Sigmoid colon (tissue), 7 donors: ENCODE data around the gene SLC2A6. TPM values are rescaled to one million over a fixed set of nuclear protein-coding genes. Genes with fewer than 3 reads are reported as not detected.

ENCODE experiments used
- DNase-seq: peaks from one replicate; pipeline ENCODE4 v3.0.0-alpha.2; 2019
- H3K27ac ChIP-seq, 4 donors: fragments of 200-600 bp; sonication (generic); one replicate each; pipeline ENCODE4 v1.5.1; 2016 to 2019; ENCODE audit warnings: mild to moderate bottlenecking in 1 of 4
- H3K27me3 ChIP-seq, 3 donors: fragments of 200-600 bp; sonication (generic); one replicate each; pipeline ENCODE4 v1.5.1; 2019; ENCODE audit warnings: mild to moderate bottlenecking in 1 of 3
- H3K36me3 ChIP-seq, 4 donors: fragments of 200-600 bp; sonication (generic); one replicate each; pipeline ENCODE4 v1.5.1; 2016 to 2019
- H3K4me1 ChIP-seq, 4 donors: fragments of 200-600 bp; sonication (generic); one replicate each; pipeline ENCODE4 v1.5.1; 2017 to 2019
- H3K4me3 ChIP-seq, 4 donors: fragments of 200-600 bp; sonication (generic); one replicate each; pipeline ENCODE4 v1.5.1; 2017 to 2019; ENCODE audit warnings: mild to moderate bottlenecking in 2 of 4, moderate library complexity in 1 of 4
- H3K9me3 ChIP-seq, 4 donors: fragments of 200-600 bp in 3 of 4; sonication (generic) in 3 of 4; one replicate each; pipeline versions ENCODE4 v1.5.1 to v1.6.1; 2013 to 2019
- CTCF ChIP-seq, 4 experiments: fragments of 450-650 bp in 3 of 4; fragments of 200-600 bp in 1 of 4; IDR thresholded peaks; one replicate each; pipeline ENCODE4 v1.5.1; 2016 to 2019; ENCODE audit warnings: antibody characterized with exemption in 4 of 4, mild to moderate bottlenecking in 3 of 4, moderate library complexity in 2 of 4
- EP300 ChIP-seq, 4 donors: sonication (generic); formaldehyde crosslinking; IDR thresholded peaks; one replicate each; pipeline ENCODE4 v1.6.1; 2017; ENCODE audit warnings: antibody characterized with exemption in 4 of 4
- POLR2A ChIP-seq, 2 donors: fragments of 450-650 bp; IDR thresholded peaks; one replicate each; pipeline ENCODE4 v1.6.1; 2016; ENCODE audit warnings: antibody characterized with exemption in 2 of 2, mild to moderate bottlenecking in 2 of 2, moderate library complexity in 2 of 2
- POLR2AphosphoS5 ChIP-seq, 4 donors: sonication (generic); formaldehyde crosslinking; IDR thresholded peaks; one replicate each; pipeline ENCODE4 v1.6.1; 2017; ENCODE audit warnings: antibody characterized with exemption in 4 of 4
- WGBS, 2 donors: extraction: QIAGEN DNeasy Blood & Tissue Kit; methylation state at CpG; one replicate each; pipeline ENCODE4 v1.1.7; 2013; 5-methylcytosine and 5-hydroxymethylcytosine counted together
- intact Hi-C: fragments of 100-400 bp; cut with DNase I; formaldehyde crosslinking; loops from one replicate; pipeline ENCODE4 v1.15.1; 2023
- polyA plus RNA-seq, 3 donors: library from polyadenylated mRNA; stranded (reverse); fragments of 200-250 nt; gene quantifications; one replicate each; pipeline ENCODE4 v1.2.3, GENCODE V29; 2013
- total RNA-seq, 4 donors: library from RNA; depleted of rRNA; stranded (reverse); fragments of >200 nt; gene quantifications; one replicate each; pipeline ENCODE4 v1.1.0, GENCODE V29; 2016
- donor health status: healthy with polysubstance abuse.
- donor health status: Bipolar disorder and iron deficiency.
- donor health status: healthy.

SLC2A6 gene
- total and polyA plus RNA-seq, 7 donors = 1.2 to 8.2 (median 1.8) TPM

- WGBS, 2 donors = 86 to 87% methylated on average over 6 of the region's 6 CpGs
- Histone ChIP-seq H3K4me1 (peaks cover 0 to 4% (median 2%) of the 10 kb centered on the region in 4 donors), H3K27me3 (no peaks in the 10 kb centered on the region), H3K4me3 (no peak overlapping the region), H3K27ac (no peak overlapping the region), H3K9me3 (no peaks in the 10 kb centered on the region), H3K36me3 (peaks cover 0 to 26% (median 0%) of the 10 kb centered on the region in 4 donors)
- no peak for TF ChIP-seq CTCF (IDR thresholded peaks at IDR 0.05)
- DNase-seq = no peak
- intact Hi-C loops = no loop called here
Observed at GRCh38 chr9:133465984-133466383, 12.9 kb downstream of the SLC2A6 start.

GRCh38 chr9:133464638-133465037, 14.3 kb downstream of the SLC2A6 start:
- TF ChIP-seq CTCF (IDR thresholded peaks at IDR 0.05) = no peak
- TF ChIP-seq EP300 (IDR thresholded peaks at IDR 0.05) = no peak
- no peak for TF ChIP-seq POLR2A (IDR thresholded peaks at IDR 0.05)
- TF ChIP-seq POLR2AphosphoS5 (IDR thresholded peaks at IDR 0.05) = no peak
- no peak overlapping the region for H3K4me3 ChIP-seq
- DNase-seq = no peak
- no peaks in the 10 kb centered on the region for H3K9me3 ChIP-seq
- H3K4me1 ChIP-seq = peaks cover 0 to 12% (median 10%) of the 10 kb centered on the region in 4 donors
- no peaks in the 10 kb centered on the region for H3K27me3 ChIP-seq
- WGBS, 2 donors = 93 to 95% methylated on average over 10 of the region's 10 CpGs
- H3K36me3 ChIP-seq = peaks cover 0 to 26% (median 0%) of the 10 kb centered on the region in 4 donors
- H3K27ac ChIP-seq = no peak overlapping the region
- intact Hi-C loops = loop anchor here (5.0 kb wide), 1 partner anchor 117 kb away; the partner anchor contains the start of genes MED22 and RPL7A

- no peak overlapping the region for H3K27ac ChIP-seq
- no peak overlapping the region for H3K4me3 ChIP-seq
- no peak for DNase-seq
- no peaks in the 10 kb centered on the region for H3K27me3 ChIP-seq
- H3K4me1 ChIP-seq = peaks cover 0 to 16% (median 13%) of the 10 kb centered on the region in 4 donors
- H3K9me3 ChIP-seq = no peaks in the 10 kb centered on the region
- no peak for TF ChIP-seq EP300 (IDR thresholded peaks at IDR 0.05)
- TF ChIP-seq POLR2AphosphoS5 (IDR thresholded peaks at IDR 0.05) = no peak
- no peak for TF ChIP-seq CTCF (IDR thresholded peaks at IDR 0.05)
- TF ChIP-seq POLR2A (IDR thresholded peaks at IDR 0.05) = no peak
- intact Hi-C loops = loop anchor here (5.0 kb wide), 1 partner anchor 117 kb away; the partner anchor contains the start of genes MED22 and RPL7A
- peaks cover 0 to 24% (median 0%) of the 10 kb centered on the region in 4 donors for H3K36me3 ChIP-seq
- WGBS, 2 donors = 90 to 91% methylated on average over 24 of the region's 24 CpGs
Observed at GRCh38 chr9:133463864-133464615, 14.9 kb downstream of the SLC2A6 start.

GRCh38 chr9:133463234-133463863, 15.6 kb downstream of the SLC2A6 start:
- intact Hi-C loops = loop anchor here (5.0 kb wide), 1 partner anchor 116 kb away; the partner anchor contains the start of genes MED22 and RPL7A
- H3K36me3 ChIP-seq = peaks cover 0 to 18% (median 0%) of the 10 kb centered on the region in 4 donors
- no peak overlapping the region for H3K27ac ChIP-seq
- H3K27me3 ChIP-seq = no peaks in the 10 kb centered on the region
- H3K4me1 ChIP-seq = peaks cover 0 to 21% (median 18%) of the 10 kb centered on the region in 4 donors
- H3K4me3 ChIP-seq = no peak overlapping the region
- TF ChIP-seq POLR2AphosphoS5 (IDR thresholded peaks at IDR 0.05) = no peak
- TF ChIP-seq EP300 (IDR thresholded peaks at IDR 0.05) = no peak
- TF ChIP-seq CTCF (IDR thresholded peaks at IDR 0.05) = no peak
- no peak for TF ChIP-seq POLR2A (IDR thresholded peaks at IDR 0.05)
- no peak for DNase-seq
- no peaks in the 10 kb centered on the region for H3K9me3 ChIP-seq
- WGBS, 2 donors = 88 to 91% methylated on average over 22 of the region's 22 CpGs
